RWPE1 (cell line): ENCODE measurements around the gene EMP1.

ENCODE experiments used
- CTCF ChIA-PET: fragments of 350-600 bp; sonication (Branson Sonifier 250); formaldehyde crosslinking; extraction: SDS; loops from one replicate; lab custom pipeline; 2021; lab: Yijun Ruan, JAX
- POLR2A ChIA-PET: fragments of 400-600 bp; formaldehyde crosslinking; extraction: SDS; loops from one replicate; lab custom pipeline; 2020; ENCODE audit warnings: antibody characterized with exemption; ENCODE audit not compliant: low non-redundant PET; lab: Yijun Ruan, JAX
- DNase-seq: peaks from one replicate; pipeline ENCODE4 v3.0.0; 2012; ENCODE audit warnings: low spot score
- H3K27ac ChIP-seq: fragments of 450-650 bp; 2 replicates; pipeline ENCODE4 v1.5.1; 2017
- TF ChIP-seq, protein P1 (sequence below): fragments of 450-650 bp; conservative IDR thresholded peaks from 2 replicates; pipeline ENCODE4 v1.5.1; 2017; ENCODE audit warnings: low read depth, mild to moderate bottlenecking

EMP1 gene

DNA sequence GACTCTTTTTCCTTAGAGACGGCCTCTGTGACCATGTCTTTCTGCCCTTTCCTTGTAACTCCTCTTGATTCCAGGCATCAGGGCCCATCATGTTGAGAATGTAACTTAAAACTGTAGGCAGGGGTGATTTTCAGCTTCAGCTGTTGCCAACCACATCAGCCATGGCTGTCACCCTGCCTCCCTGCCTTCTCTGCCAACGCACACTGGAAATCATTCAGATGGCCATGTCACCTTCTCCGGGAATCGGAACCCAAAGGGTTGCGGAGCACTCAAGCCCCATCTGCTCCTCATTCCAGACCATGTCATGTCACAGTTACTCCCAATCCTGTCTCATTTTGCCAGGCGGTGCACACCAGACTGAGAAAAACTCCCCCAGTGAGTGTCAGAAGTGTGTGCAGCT lies 72.1 kb downstream of the EMP1 start:
- DNase-seq: no peak
- TF ChIP-seq, protein P1, sequence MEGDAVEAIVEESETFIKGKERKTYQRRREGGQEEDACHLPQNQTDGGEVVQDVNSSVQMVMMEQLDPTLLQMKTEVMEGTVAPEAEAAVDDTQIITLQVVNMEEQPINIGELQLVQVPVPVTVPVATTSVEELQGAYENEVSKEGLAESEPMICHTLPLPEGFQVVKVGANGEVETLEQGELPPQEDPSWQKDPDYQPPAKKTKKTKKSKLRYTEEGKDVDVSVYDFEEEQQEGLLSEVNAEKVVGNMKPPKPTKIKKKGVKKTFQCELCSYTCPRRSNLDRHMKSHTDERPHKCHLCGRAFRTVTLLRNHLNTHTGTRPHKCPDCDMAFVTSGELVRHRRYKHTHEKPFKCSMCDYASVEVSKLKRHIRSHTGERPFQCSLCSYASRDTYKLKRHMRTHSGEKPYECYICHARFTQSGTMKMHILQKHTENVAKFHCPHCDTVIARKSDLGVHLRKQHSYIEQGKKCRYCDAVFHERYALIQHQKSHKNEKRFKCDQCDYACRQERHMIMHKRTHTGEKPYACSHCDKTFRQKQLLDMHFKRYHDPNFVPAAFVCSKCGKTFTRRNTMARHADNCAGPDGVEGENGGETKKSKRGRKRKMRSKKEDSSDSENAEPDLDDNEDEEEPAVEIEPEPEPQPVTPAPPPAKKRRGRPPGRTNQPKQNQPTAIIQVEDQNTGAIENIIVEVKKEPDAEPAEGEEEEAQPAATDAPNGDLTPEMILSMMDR: no peak
- CTCF ChIA-PET: no interaction called here
- POLR2A ChIA-PET: no interaction called here
- no peak overlapping the region for H3K27ac ChIP-seq
